SK-N-SH (cell line): ENCODE data around the gene NLRC4.

Source experiments
- CHD2 ChIP-seq: fragments of 150-350 bp; IDR thresholded peaks from 2 replicates; pipeline ENCODE4 v1.6.1; 2018; ENCODE audit warnings: low read length; ENCODE audit not compliant: partially characterized antibody
- CTCF ChIP-seq: fragments of 200-600 bp; sonication (generic); IDR thresholded peaks from 2 replicates; pipeline ENCODE4 v1.6.1; 2017; ENCODE audit warnings: antibody characterized with exemption, mild to moderate bottlenecking, moderate library complexity
- ELF1 ChIP-seq: IDR thresholded peaks from 2 replicates; pipeline ENCODE4 v1.4.0; 2012
- EP300 ChIP-seq, 2 experiments: IDR thresholded peaks; 2 replicates each; pipeline versions ENCODE4 v1.4.0 to v1.6.1; 2012; ENCODE audit warnings: borderline replicate concordance in 1 of 2, low read depth in 1 of 2, low read length in 1 of 2
- EZH2phosphoT487 ChIP-seq: fragments of 200-600 bp; sonication (generic); IDR thresholded peaks from 2 replicates; pipeline ENCODE4 v1.6.1; 2017; ENCODE audit warnings: low read depth, mixed run types, mild to moderate bottlenecking, antibody characterized with exemption, moderate library complexity, borderline replicate concordance
- MXI1 ChIP-seq: IDR thresholded peaks from 2 replicates; pipeline ENCODE4 v1.6.1; 2012; ENCODE audit warnings: mild to moderate bottlenecking, low read depth, low read length, improper control_type of control experiment
- NFIC ChIP-seq: IDR thresholded peaks from 2 replicates; pipeline ENCODE4 v1.4.0; 2012; ENCODE audit warnings: borderline replicate concordance
- NRF1 ChIP-seq: IDR thresholded peaks from 2 replicates; pipeline ENCODE4 v1.6.1; 2012; ENCODE audit warnings: low read depth, mild to moderate bottlenecking, low read length
- POLR2AphosphoS5 ChIP-seq: IDR thresholded peaks from 2 replicates; pipeline ENCODE4 v1.6.1; 2012; ENCODE audit warnings: low read depth, low read length
- RCOR1 ChIP-seq: fragments of 150-350 bp; IDR thresholded peaks from 2 replicates; pipeline ENCODE4 v1.6.1; 2017; ENCODE audit warnings: antibody characterized with exemption, low read length
- REST ChIP-seq: IDR thresholded peaks from 2 replicates; pipeline ENCODE4 v1.6.1; 2012; ENCODE audit warnings: mild to moderate bottlenecking, low read depth, low read length, moderate library complexity
- RFX5 ChIP-seq: IDR thresholded peaks from 2 replicates; pipeline ENCODE4 v1.6.1; 2012; ENCODE audit warnings: mild to moderate bottlenecking, improper control_type of control experiment, low read length

- TF ChIP-seq CHD2: no peak
- no peak for TF ChIP-seq POLR2AphosphoS5
- no peak for TF ChIP-seq NFIC
- TF ChIP-seq REST: no peak
- no peak for TF ChIP-seq RCOR1
- TF ChIP-seq ELF1: no peak
- no peak for TF ChIP-seq CTCF
- no peak for TF ChIP-seq EZH2phosphoT487
- TF ChIP-seq EP300 (IDR thresholded peaks at IDR 0.05; ENCODE audit: borderline replicate concordance in 1 of 2, low read depth in 1 of 2, low read length in 1 of 2): no peak
- TF ChIP-seq RFX5: no peak
- TF ChIP-seq NRF1: no peak
- TF ChIP-seq MXI1: no peak
Measured at GRCh38 chr2:32212295-32212694, 52.4 kb downstream of the NLRC4 start.
